ENCODE data around the gene PPEF1. TPM values are rescaled to one million over a fixed set of nuclear protein-coding genes. Genes with fewer than 3 reads are reported as not detected.

The PPEF1 gene
- total and polyA plus RNA-seq, 2 of the 4 experiments (the other 2 are of a cell fraction), result not detected

- 17% methylated on average over 2 of the region's 7 CpGs; no CpG with 5 or more reads in 1 of the 2 experiments for WGBS, 2 experiments (ENCODE audit: extremely low coverage in 2 of 2, insufficient read length in 1 of 2)
- ATAC-seq (ENCODE audit: low read depth), result no peak
These were observed 62.5 kb downstream of the PPEF1 start for GRCh38 chrX:18769812-18770573.

More at GRCh38 chrX:18769812-18770573, 62.5 kb downstream of the PPEF1 start:
- H4K20me1 ChIP-seq (ENCODE audit: insufficient read depth, low read length), result no peaks in the 10 kb centered on the region
- in situ Hi-C loops (cut with MboI; ENCODE audit: low sequenced_read_pairs) (no loop called here), intact Hi-C loops (cut with micrococcal nuclease) (no loop called here), dilution Hi-C loops (cut with HindIII; ENCODE audit: low sequenced_read_pairs, unreplicated experiment) (no loop called here)
- H3K14ac ChIP-seq (replicated peaks; ENCODE audit: low read depth, low read length), result no peak overlapping the region
- no peak overlapping the region for H4K5ac ChIP-seq (ENCODE audit: low read depth, low read length)
- no TSS peak for BruUV-seq (replicated peaks)
- no peak overlapping the region for H3K4me2 ChIP-seq (ENCODE audit: low read depth, low read length)
- no peak overlapping the region for H2BK120ac ChIP-seq (ENCODE audit: low read depth, low read length)
- no peak overlapping the region for H3K9ac ChIP-seq (ENCODE audit: low read depth, low read length)
- H3K79me1 ChIP-seq (ENCODE audit: low read depth in 1 of 2, low read length in 2 of 2), result no peaks in the 10 kb centered on the region
- H4K8ac ChIP-seq (ENCODE audit: low read depth in 2 of 2, low read length in 2 of 2), result no peak overlapping the region
- H3K4ac ChIP-seq (ENCODE audit: low read depth, low read length), result no peak overlapping the region
- H3K4me3 ChIP-seq (ENCODE audit: insufficient read depth, low read depth, low read length), result no peak overlapping the region
- H2BK5ac ChIP-seq (ENCODE audit: low read depth, low read length, poor library complexity, severe bottlenecking), result no peak overlapping the region
- ChIA-PET CTCF (interaction anchor here (1.1 kb wide), 1 partner anchor 13 kb away, joined by 3 read pairs; no protein-coding TSS in a partner anchor), POLR2A (ENCODE audit: unreplicated experiment) (no interaction called here)
- H2BK20ac ChIP-seq (ENCODE audit: low read depth, low read length), result no peak overlapping the region
- no peak overlapping the region for H3K23ac ChIP-seq (ENCODE audit: low read depth, low read length)
- no peaks in the 10 kb centered on the region for H3K4me1 ChIP-seq (ENCODE audit: control insufficient read depth, insufficient read depth, low read length)
- no peak overlapping the region for H3K56ac ChIP-seq (ENCODE audit: extremely low read depth, insufficient read depth, low read length)
- H3K9me3 ChIP-seq (ENCODE audit: control insufficient read depth, insufficient read depth, low read length), result 0 out of 2 replicates have a peak, but pooled peaks cover 2% of the 10 kb centered on the region
- no peak overlapping the region for H3K27ac ChIP-seq (ENCODE audit: insufficient read depth, low read length)
- DNase-seq, result no peak
- no peaks in the 10 kb centered on the region for H3K9me1 ChIP-seq (ENCODE audit: insufficient read depth, low read length)
- H3K27me3 ChIP-seq (ENCODE audit: control insufficient read depth, insufficient read depth, low read length), result no peaks in the 10 kb centered on the region
- H2AFZ ChIP-seq (replicated peaks; ENCODE audit: low read length, poor library complexity), result no peak overlapping the region
- no peak overlapping the region for H2BK15ac ChIP-seq (ENCODE audit: low read depth, low read length)
- TF ChIP-seq USF2 (IDR thresholded peaks at IDR 0.05; ENCODE audit: low read depth, low read length), result no peak
- no peak for TF ChIP-seq MAFK (IDR thresholded peaks at IDR 0.05; ENCODE audit: low read depth, low read length)
- H4K91ac ChIP-seq (ENCODE audit: insufficient read depth, low read depth, low read length), result no peak overlapping the region
- no peak overlapping the region for H2AK9ac ChIP-seq (replicated peaks; ENCODE audit: low read depth, low read length, poor library complexity)
- H2AK5ac ChIP-seq (ENCODE audit: low read depth, low read length), result no peak overlapping the region
- no peaks in the 10 kb centered on the region for H3K36me3 ChIP-seq (ENCODE audit: control insufficient read depth, insufficient read depth, low read length)
- no peak overlapping the region for H3K18ac ChIP-seq (ENCODE audit: low read depth, low read length)
